Testis (tissue), 3 donors: ENCODE measurements around the gene RIPOR3. TPM values are rescaled to one million over a fixed set of nuclear protein-coding genes. Genes with fewer than 3 reads are reported as not detected.

Experiments
- DNase-seq: peaks from one replicate; pipeline ENCODE4 v3.0.0-alpha.2; 2019
- H3K27ac ChIP-seq, 2 donors: fragments of 200-600 bp; sonication (generic); one replicate each; pipeline ENCODE4 v1.5.1; 2019
- H3K27me3 ChIP-seq: fragments of 200-600 bp; sonication (generic); one replicate; pipeline ENCODE4 v1.5.1; 2019
- H3K36me3 ChIP-seq: fragments of 200-600 bp; sonication (generic); one replicate; pipeline ENCODE4 v1.5.1; 2017; ENCODE audit warnings: low read depth; ENCODE audit errors: missing control alignments
- H3K4me1 ChIP-seq: fragments of 200-600 bp; sonication (generic); one replicate; pipeline ENCODE4 v1.5.1; 2019
- H3K4me3 ChIP-seq, 2 donors: fragments of 200-600 bp; sonication (generic); one replicate each; pipeline ENCODE4 v1.5.1; 2017 to 2019
- H3K9me3 ChIP-seq: fragments of 200-600 bp; sonication (generic); one replicate; pipeline ENCODE4 v1.5.1; 2017
- POLR2A ChIP-seq: fragments of 450-650 bp; IDR thresholded peaks from one replicate; pipeline ENCODE4 v1.6.1; 2017; ENCODE audit warnings: antibody characterized with exemption, mild to moderate bottlenecking, moderate library complexity
- WGBS, 2 donors: methylation state at CpG; one replicate each; pipeline ENCODE4 v1.1.5; 2018; 5-methylcytosine and 5-hydroxymethylcytosine counted together
- intact Hi-C: fragments of 100-400 bp; cut with DNase I; formaldehyde crosslinking; loops from one replicate; pipeline ENCODE4 v1.15.1; 2023; ENCODE audit warnings: low total_unique reads
- polyA plus RNA-seq: library from polyadenylated mRNA; stranded (reverse); fragments of 350-450 nt; fragmentation: Illumina TruSeq; extraction: RNeasy Lipid Tissue Mini Kit (QIAGEN cat#74804); gene quantifications from one replicate; pipeline ENCODE4 v1.2.3, GENCODE V29; 2014; ENCODE audit warnings: low read depth, low replicate concordance; ENCODE audit not compliant: insufficient read depth
- total RNA-seq, 2 donors: library from RNA; depleted of rRNA; stranded (reverse); fragments of >200 nt; gene quantifications; one replicate each; pipeline ENCODE4 v1.2.3, GENCODE V29; 2016
- TF ChIP-seq, protein P1 (sequence below), 3 experiments: fragments of 450-650 bp in 2 of 3; fragments of 200-600 bp in 1 of 3; sonication (generic) in 1 of 3; IDR thresholded peaks; one replicate each; pipeline ENCODE4 v1.5.1; 2016 to 2019; ENCODE audit warnings: antibody characterized with exemption in 3 of 3, mild to moderate bottlenecking in 2 of 3, moderate library complexity in 1 of 3

Gene RIPOR3
- total and polyA plus RNA-seq, 3 donors from 2014 or later, result 11.3 to 26.9 (median 22.1) TPM

DNA sequence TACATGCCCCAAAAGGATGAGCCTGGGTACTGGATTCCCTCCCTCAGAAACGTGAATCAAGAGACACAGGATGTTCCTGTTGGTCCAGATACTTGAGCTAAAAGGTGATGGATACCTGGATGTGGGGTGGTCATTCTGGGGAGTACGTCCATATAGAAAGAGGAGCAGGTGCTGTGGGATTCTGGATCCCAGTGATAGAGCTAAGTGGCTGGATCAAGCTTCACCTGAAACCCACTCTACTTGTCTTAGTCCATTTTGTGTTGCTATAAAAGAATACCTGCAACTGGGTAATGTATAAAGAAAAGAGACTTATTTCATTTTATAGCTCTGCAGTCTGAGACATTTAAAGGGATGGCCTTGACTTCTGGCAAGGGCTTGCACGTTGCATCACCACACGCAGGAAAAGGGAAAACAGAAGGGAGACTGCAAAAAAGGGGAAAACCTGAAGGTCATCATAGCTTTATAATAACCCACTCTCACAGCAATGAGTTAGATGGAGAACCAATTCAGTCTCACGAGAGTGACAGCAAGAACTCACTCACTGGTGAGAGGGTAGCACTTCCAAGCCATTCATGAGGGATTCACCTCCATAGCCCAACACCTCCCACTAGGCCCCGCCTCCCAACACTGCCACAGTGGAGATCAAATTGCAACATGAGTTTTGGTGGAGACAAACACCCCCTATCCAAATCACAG lies 31.2 kb downstream of the RIPOR3 start:
- intact Hi-C loops, result no loop called here
- Histone ChIP-seq H3K36me3 (no peaks in the 10 kb centered on the region), H3K9me3 (no peaks in the 10 kb centered on the region), H3K27me3 (no peaks in the 10 kb centered on the region), H3K27ac (peak overlapping the region; percentile 80 to 89), H3K4me1 (peaks cover 58% of the 10 kb centered on the region), H3K4me3 (no peak overlapping the region)
- WGBS, 2 donors, result 63 to 79% methylated on average over 6 of the region's 6 CpGs
- TF ChIP-seq, protein P1, sequence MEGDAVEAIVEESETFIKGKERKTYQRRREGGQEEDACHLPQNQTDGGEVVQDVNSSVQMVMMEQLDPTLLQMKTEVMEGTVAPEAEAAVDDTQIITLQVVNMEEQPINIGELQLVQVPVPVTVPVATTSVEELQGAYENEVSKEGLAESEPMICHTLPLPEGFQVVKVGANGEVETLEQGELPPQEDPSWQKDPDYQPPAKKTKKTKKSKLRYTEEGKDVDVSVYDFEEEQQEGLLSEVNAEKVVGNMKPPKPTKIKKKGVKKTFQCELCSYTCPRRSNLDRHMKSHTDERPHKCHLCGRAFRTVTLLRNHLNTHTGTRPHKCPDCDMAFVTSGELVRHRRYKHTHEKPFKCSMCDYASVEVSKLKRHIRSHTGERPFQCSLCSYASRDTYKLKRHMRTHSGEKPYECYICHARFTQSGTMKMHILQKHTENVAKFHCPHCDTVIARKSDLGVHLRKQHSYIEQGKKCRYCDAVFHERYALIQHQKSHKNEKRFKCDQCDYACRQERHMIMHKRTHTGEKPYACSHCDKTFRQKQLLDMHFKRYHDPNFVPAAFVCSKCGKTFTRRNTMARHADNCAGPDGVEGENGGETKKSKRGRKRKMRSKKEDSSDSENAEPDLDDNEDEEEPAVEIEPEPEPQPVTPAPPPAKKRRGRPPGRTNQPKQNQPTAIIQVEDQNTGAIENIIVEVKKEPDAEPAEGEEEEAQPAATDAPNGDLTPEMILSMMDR (IDR thresholded peaks at IDR 0.05), result no peak
- no peak for DNase-seq

DNA sequence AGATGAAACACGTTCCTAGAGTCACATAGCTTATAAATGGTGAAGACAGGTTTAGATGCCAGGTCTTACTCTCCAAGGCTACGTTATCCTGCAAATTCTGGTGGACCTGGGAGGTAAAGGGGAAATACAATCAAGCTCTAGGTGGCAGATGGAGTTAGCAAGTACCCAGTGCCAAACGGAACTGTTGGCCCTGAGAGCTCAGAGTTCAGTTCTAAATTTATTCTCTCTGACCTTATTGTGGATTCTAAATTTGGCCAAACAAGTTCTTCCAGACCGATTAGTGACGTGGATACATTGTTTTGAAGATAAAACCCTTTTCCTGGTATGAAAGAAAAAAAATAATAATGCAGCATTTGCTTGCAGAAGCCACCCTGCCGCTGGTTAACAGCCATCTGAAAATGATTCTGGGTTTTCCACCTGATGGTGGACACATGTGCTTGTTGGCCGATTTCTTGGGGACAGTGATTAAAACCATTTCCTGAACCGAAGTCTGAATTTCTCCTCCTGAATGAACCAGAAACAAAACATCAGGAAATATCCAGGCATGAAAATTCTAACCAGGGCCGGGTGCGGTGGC lies 32.5 kb downstream of the RIPOR3 start:
- peaks cover 64% of the 10 kb centered on the region for H3K4me1 ChIP-seq
- DNase-seq, result peak; percentile 74
- H3K27me3 ChIP-seq, result no peaks in the 10 kb centered on the region
- peak overlapping the region; percentile 80 to 89 for H3K27ac ChIP-seq
- no peaks in the 10 kb centered on the region for H3K36me3 ChIP-seq
- TF ChIP-seq, protein P1 (IDR thresholded peaks at IDR 0.05), result peak in 1 of 3 experiments; percentile 12
- TF ChIP-seq POLR2A, result no peak
- 40 to 46% methylated on average over 10 of the region's 10 CpGs for WGBS, 2 donors
- H3K9me3 ChIP-seq, result no peaks in the 10 kb centered on the region
- intact Hi-C loops, result no loop called here
- no peak overlapping the region for H3K4me3 ChIP-seq

DNA sequence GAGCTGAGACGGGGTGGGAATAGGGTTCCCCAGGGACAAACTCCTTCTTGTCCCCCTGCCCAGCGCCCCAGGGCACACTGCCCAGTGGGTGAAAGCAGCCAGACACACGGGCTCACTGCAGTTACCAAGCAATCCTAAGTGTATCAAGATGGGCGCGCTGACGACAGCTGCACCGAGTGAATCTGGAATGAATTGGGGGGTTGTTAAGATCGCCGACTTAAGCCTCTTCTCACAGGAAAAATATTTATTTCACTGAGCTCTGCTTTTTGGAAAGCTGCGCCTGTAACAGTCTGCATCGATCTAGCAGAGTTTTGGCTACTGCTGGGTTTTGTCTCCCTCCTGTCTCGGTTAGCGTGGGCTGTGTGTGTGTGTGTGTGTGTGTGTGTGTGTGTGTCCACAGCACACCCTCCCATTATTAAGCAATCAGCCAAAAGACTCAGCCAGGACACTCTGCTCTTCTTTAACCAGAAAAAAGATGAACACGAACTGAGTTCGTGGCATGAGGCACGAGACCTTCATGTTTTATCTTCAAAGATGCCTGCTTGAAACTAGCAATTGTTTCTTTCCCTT lies 35.9 kb downstream of the RIPOR3 start:
- no peak for TF ChIP-seq POLR2A
- TF ChIP-seq, protein P1 (IDR thresholded peaks at IDR 0.05), result no peak
- Histone ChIP-seq H3K9me3 (no peaks in the 10 kb centered on the region), H3K4me1 (peaks cover 40% of the 10 kb centered on the region), H3K4me3 (no peak overlapping the region), H3K36me3 (no peaks in the 10 kb centered on the region), H3K27ac (peak overlapping the region; percentile 29 to 87), H3K27me3 (no peaks in the 10 kb centered on the region)
- DNase-seq, result peak; percentile 88
- intact Hi-C loops, result no loop called here
- 25 to 45% methylated on average over 16 of the region's 16 CpGs for WGBS, 2 donors

DNA sequence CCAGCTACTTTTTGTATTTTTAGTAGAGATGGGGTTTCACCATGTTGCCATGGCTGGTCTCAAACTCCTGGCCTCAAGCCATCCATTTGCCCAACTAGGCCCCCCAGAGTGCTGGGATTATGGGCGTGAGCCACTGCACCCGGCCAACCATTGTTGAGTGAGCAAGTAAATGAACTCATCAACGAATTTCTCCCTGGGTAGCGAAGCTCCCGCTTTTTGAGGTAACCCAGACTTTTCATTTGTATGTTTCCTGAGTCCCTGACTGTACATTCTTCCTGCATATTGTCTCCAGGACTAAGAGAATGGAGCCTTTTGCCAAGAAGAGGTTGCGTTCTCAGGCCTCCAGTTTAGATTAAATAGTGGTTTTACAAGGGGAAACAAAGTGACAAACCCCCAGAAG lies 36.4 kb downstream of the RIPOR3 start:
- H3K4me3 ChIP-seq, result no peak overlapping the region
- intact Hi-C loops, result no loop called here
- H3K4me1 ChIP-seq, result peaks cover 35% of the 10 kb centered on the region
- no peaks in the 10 kb centered on the region for H3K9me3 ChIP-seq
- H3K27me3 ChIP-seq, result no peaks in the 10 kb centered on the region
- H3K36me3 ChIP-seq, result no peaks in the 10 kb centered on the region
- 37 to 38% methylated on average over 6 of the region's 6 CpGs for WGBS, 2 donors
- DNase-seq, result no peak
- TF ChIP-seq POLR2A, result no peak
- TF ChIP-seq, protein P1 (IDR thresholded peaks at IDR 0.05), result no peak
- peak overlapping the region; percentile 29 to 87 for H3K27ac ChIP-seq
